Adrenal gland (tissue), 5 donors: ENCODE measurements around the gene FBLN7.

ENCODE experiments used
- POLR2A ChIP-seq, 2 donors: fragments of 450-650 bp; IDR thresholded peaks; one replicate each; pipeline ENCODE4 v1.6.1; 2017; ENCODE audit warnings: antibody characterized with exemption in 2 of 2, mild to moderate bottlenecking in 2 of 2, moderate library complexity in 1 of 2
- TF ChIP-seq, protein P1 (sequence below), 6 experiments: fragments of 450-650 bp in 4 of 6; fragments of 200-600 bp in 2 of 6; sonication (generic) in 1 of 6; IDR thresholded peaks; 1 replicate in 5 of 6; 2 replicates in 1 of 6; pipeline versions ENCODE4 v1.5.1 to v1.8.0; 2016 to 2021; ENCODE audit warnings: antibody characterized with exemption in 6 of 6, mild to moderate bottlenecking in 2 of 6, moderate library complexity in 1 of 6
- donor health status: DM: no; HTN: no; CAD: no.

DNA sequence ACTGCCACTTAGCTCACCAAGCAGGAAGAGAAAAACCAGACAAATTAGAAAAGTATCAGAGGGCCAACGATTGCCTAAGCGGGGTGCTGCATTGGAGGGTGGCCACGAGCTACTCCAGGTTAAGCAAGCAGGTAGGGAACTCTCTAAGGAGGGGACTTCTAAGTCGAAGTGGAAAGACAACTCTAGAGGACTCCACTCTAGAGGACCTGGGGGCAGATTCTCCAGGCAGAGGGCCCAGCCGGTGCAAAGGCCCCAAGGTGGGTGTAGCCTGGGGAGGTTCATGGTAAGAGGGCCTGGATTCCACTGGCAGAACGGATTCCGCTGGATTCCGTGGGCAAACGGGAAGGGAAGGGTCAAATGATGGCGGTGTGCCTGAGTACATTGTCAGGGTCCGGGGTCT is 12.7 kb downstream of the FBLN7 start:
- TF ChIP-seq POLR2A (IDR thresholded peaks at IDR 0.05), result no peak
- TF ChIP-seq, protein P1, sequence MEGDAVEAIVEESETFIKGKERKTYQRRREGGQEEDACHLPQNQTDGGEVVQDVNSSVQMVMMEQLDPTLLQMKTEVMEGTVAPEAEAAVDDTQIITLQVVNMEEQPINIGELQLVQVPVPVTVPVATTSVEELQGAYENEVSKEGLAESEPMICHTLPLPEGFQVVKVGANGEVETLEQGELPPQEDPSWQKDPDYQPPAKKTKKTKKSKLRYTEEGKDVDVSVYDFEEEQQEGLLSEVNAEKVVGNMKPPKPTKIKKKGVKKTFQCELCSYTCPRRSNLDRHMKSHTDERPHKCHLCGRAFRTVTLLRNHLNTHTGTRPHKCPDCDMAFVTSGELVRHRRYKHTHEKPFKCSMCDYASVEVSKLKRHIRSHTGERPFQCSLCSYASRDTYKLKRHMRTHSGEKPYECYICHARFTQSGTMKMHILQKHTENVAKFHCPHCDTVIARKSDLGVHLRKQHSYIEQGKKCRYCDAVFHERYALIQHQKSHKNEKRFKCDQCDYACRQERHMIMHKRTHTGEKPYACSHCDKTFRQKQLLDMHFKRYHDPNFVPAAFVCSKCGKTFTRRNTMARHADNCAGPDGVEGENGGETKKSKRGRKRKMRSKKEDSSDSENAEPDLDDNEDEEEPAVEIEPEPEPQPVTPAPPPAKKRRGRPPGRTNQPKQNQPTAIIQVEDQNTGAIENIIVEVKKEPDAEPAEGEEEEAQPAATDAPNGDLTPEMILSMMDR (IDR thresholded peaks at IDR 0.05), result no peak
